PC-9 (cell line): Measurements from ENCODE around the gene GRM8. TPM values are rescaled to one million over a fixed set of nuclear protein-coding genes. Genes with fewer than 3 reads are reported as not detected.

Experiments used
- BruUV-seq: library from RNA; stranded (reverse); fragments of 400-500 nt; replicated peaks from 2 replicates; lab custom pipeline; 2021; lab: Mats Ljungman, UMichigan
- CTCF ChIA-PET: fragments of 300-600 bp; sonication (Branson Sonifier 250); formaldehyde crosslinking; loops from one replicate; lab custom pipeline; 2022; ENCODE audit warnings: antibody characterized with exemption; lab: Charles Lee
- POLR2A ChIA-PET: fragments of 300-600 bp; sonication (Branson Sonifier 250); formaldehyde crosslinking; loops from one replicate; lab custom pipeline; 2022; ENCODE audit warnings: antibody characterized with exemption; ENCODE audit not compliant: unreplicated experiment; lab: Charles Lee
- DNase-seq, 2 experiments: peaks; one replicate each; pipeline versions ENCODE4 v3.0.0 to v3.0.0-alpha.2; 2015 to 2022; ENCODE audit warnings: mixed read lengths in 1 of 2
- H2AFZ ChIP-seq: fragments of 200-600 bp; sonication (generic); 2 replicates; pipeline ENCODE4 v1.8.1; 2017; ENCODE audit warnings: antibody characterized with exemption
- H3F3A ChIP-seq: fragments of 200-600 bp; sonication (generic); 2 replicates; pipeline ENCODE4 v1.8.1; 2017; ENCODE audit warnings: antibody characterized with exemption, mild to moderate bottlenecking, low read depth; ENCODE audit not compliant: insufficient read depth
- H3K27ac ChIP-seq: fragments of 200-600 bp; sonication (generic); 2 replicates; pipeline ENCODE4 v1.6.1; 2016; ENCODE audit warnings: mixed run types
- H3K27me3 ChIP-seq: fragments of 200-600 bp; sonication (generic); 2 replicates; pipeline ENCODE4 v1.6.1; 2016; ENCODE audit warnings: low read depth, mixed run types; ENCODE audit not compliant: insufficient read depth
- H3K36me3 ChIP-seq: fragments of 200-600 bp; sonication (generic); 2 replicates; pipeline ENCODE4 v1.6.1; 2016; ENCODE audit warnings: low read depth, mixed run types
- H3K4me1 ChIP-seq: fragments of 200-600 bp; sonication (generic); replicated peaks from 2 replicates; pipeline ENCODE4 v1.6.1; 2016; ENCODE audit warnings: mixed run types; ENCODE audit not compliant: insufficient read depth
- H3K4me2 ChIP-seq: fragments of 200-600 bp; sonication (generic); 2 replicates; pipeline ENCODE4 v1.6.1; 2017; ENCODE audit warnings: mixed run types
- H3K4me3 ChIP-seq: fragments of 200-600 bp; sonication (generic); 2 replicates; pipeline ENCODE4 v1.6.1; 2016; ENCODE audit warnings: mixed run types
- H3K79me2 ChIP-seq: fragments of 200-600 bp; sonication (generic); 2 replicates; pipeline ENCODE4 v1.6.1; 2017; ENCODE audit warnings: low read depth, mixed run types
- H3K9me2 ChIP-seq: fragments of 200-600 bp; sonication (generic); 2 replicates; pipeline ENCODE4 v1.8.1; 2017; ENCODE audit warnings: mild to moderate bottlenecking; ENCODE audit not compliant: insufficient read depth
- H3K9me3 ChIP-seq: fragments of 200-600 bp; sonication (generic); 2 replicates; pipeline ENCODE4 v1.8.1; 2016; ENCODE audit warnings: low read depth; ENCODE audit not compliant: insufficient read depth
- H4K20me1 ChIP-seq: fragments of 200-600 bp; sonication (generic); 2 replicates; pipeline ENCODE4 v1.8.1; 2017; ENCODE audit not compliant: insufficient read depth
- CTCF ChIP-seq: fragments of 200-600 bp; sonication (generic); conservative IDR thresholded peaks from 2 replicates; pipeline ENCODE4 v1.6.1; 2017; ENCODE audit warnings: mixed run types, antibody characterized with exemption, mild to moderate bottlenecking, moderate library complexity
- EZH2 ChIP-seq: fragments of 200-600 bp; sonication (generic); IDR thresholded peaks from 2 replicates; pipeline ENCODE4 v1.8.0; 2017; ENCODE audit warnings: antibody characterized with exemption, low read depth
- intact Hi-C: fragments of 100-400 bp; cut with micrococcal nuclease; formaldehyde crosslinking; loops from one replicate; pipeline ENCODE4 v1.10.0; 2022; ENCODE audit not compliant: unreplicated experiment
- total RNA-seq: library from RNA; stranded (reverse); gene quantifications from 2 replicates; pipeline ENCODE4 v1.2.3, GENCODE V29; 2021

The GRM8 gene
- total RNA-seq, 1 experiment from 2014 or later = not detected

DNA sequence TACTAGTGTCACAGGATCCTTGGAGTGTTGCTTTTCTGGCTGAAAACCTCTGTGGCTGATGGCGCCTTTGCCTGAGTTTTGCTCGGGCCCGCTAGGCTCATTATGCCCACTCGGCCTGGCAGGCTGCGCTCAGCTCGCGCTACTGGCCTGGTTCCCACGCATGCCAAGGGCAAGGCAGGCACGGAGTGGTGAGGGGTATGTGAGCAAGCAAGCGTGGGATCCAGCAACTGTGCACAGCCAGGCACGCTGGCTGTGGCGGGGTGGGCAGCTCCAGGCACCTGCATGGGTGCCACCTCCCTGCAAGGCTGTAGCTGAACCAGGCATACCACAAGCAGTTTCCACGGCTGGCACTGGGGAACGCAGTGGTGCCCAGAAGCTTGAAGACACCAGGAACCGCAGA is 562.6 kb downstream of the GRM8 start:
- CTCF ChIA-PET = no interaction called here

DNA sequence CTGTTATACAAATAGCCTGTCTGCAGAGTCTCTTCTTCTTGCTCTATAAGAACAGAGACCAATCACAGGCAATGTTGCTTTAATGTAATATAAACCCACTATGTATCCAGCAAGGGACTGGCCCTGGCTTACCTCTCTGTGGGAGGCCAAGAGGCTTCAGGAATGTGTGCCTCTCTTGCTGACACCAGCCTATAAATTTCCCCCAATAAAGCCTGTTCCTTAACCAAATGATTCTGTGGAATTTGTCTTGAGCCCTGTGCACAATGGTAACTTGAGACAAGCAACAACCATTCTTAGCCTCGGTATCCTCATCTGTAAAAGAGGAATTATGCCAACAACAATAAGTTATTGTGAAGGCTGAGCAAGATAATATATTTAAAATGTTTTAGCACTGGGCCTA is 563.7 kb downstream of the GRM8 start:
- BruUV-seq = no TSS peak
- POLR2A ChIA-PET = no interaction called here
- H3K9me2 ChIP-seq = no peaks in the 10 kb centered on the region
- no peak overlapping the region for H3K4me3 ChIP-seq
- no peaks in the 10 kb centered on the region for H3K36me3 ChIP-seq
- H3K27me3 ChIP-seq = no peaks in the 10 kb centered on the region
- TF ChIP-seq CTCF (no peak), EZH2 (no peak)
- no peak overlapping the region for H2AFZ ChIP-seq
- no peak for DNase-seq
- no peaks in the 10 kb centered on the region for H3K4me1 ChIP-seq
- H4K20me1 ChIP-seq = no peaks in the 10 kb centered on the region
- CTCF ChIA-PET = no interaction called here
- H3K4me2 ChIP-seq = no peak overlapping the region
- H3K27ac ChIP-seq = no peak overlapping the region
- no peaks in the 10 kb centered on the region for H3K79me2 ChIP-seq
- no peaks in the 10 kb centered on the region for H3F3A ChIP-seq
- intact Hi-C loops = no loop called here
- H3K9me3 ChIP-seq = no peaks in the 10 kb centered on the region

More for the DNA sequence above, 562.6 kb downstream of the GRM8 start:
- no peaks in the 10 kb centered on the region for H3F3A ChIP-seq
- no peaks in the 10 kb centered on the region for H4K20me1 ChIP-seq
- no peaks in the 10 kb centered on the region for H3K79me2 ChIP-seq
- no peaks in the 10 kb centered on the region for H3K9me2 ChIP-seq
- no peak overlapping the region for H3K27ac ChIP-seq
- DNase-seq = no peak
- H3K36me3 ChIP-seq = no peaks in the 10 kb centered on the region
- no peak overlapping the region for H3K4me3 ChIP-seq
- no peaks in the 10 kb centered on the region for H3K4me1 ChIP-seq
- H2AFZ ChIP-seq = no peak overlapping the region
- no peak overlapping the region for H3K4me2 ChIP-seq
- POLR2A ChIA-PET = no interaction called here
- intact Hi-C loops = loop anchor here (10.0 kb wide), 1 partner anchor 115 kb away; no protein-coding TSS in a partner anchor
- no peaks in the 10 kb centered on the region for H3K9me3 ChIP-seq
- no peaks in the 10 kb centered on the region for H3K27me3 ChIP-seq
- TF ChIP-seq EZH2 (no peak), CTCF (no peak)
- BruUV-seq = no TSS peak

DNA sequence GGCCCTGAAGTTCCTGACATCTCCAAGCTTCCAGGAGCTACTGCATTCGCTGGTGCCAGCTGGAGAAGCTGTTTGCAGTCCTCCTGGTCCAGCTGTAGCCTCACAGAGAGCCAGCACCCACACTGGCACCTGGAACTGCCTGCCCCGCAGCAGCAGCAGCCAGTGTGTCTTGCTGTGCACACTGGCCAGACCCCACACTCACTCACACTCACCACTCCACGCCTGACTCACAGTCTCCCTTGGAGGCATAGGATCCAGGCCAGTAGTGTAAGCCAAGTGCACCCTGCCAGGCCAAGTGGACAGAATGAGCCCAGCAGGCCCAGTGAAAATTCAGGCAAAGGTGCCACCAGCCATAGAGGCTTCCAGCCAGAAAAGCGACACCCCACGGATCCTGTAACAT is 566.3 kb downstream of the GRM8 start:
- TF ChIP-seq EZH2 (no peak), CTCF (no peak)
- H2AFZ ChIP-seq = no peak overlapping the region
- no peak overlapping the region for H3K27ac ChIP-seq
- no peak overlapping the region for H3K4me2 ChIP-seq
- DNase-seq = no peak
- no peaks in the 10 kb centered on the region for H3K9me3 ChIP-seq
- H3K27me3 ChIP-seq = no peaks in the 10 kb centered on the region
- ChIA-PET POLR2A (no interaction called here), CTCF (no interaction called here)
- H3K9me2 ChIP-seq = no peaks in the 10 kb centered on the region
- no peaks in the 10 kb centered on the region for H4K20me1 ChIP-seq
- intact Hi-C loops = no loop called here
- no TSS peak for BruUV-seq
- no peaks in the 10 kb centered on the region for H3K4me1 ChIP-seq
- no peaks in the 10 kb centered on the region for H3K79me2 ChIP-seq
- no peak overlapping the region for H3K4me3 ChIP-seq
- no peaks in the 10 kb centered on the region for H3K36me3 ChIP-seq
- H3F3A ChIP-seq = no peaks in the 10 kb centered on the region
